Fibroblast of the aortic adventitia (primary cell): ENCODE data around the gene CORO7. TPM values are rescaled to one million over a fixed set of nuclear protein-coding genes. Genes with fewer than 3 reads are reported as not detected.

Experiments
- DNase-seq: peaks from one replicate; pipeline ENCODE4 v3.0.0-alpha.2; 2010; ENCODE audit warnings: low read depth
- H3K4me3 ChIP-seq: 2 replicates; pipeline ENCODE4 v1.5.1; 2011; ENCODE audit warnings: low read depth, mild to moderate bottlenecking, control low read depth, low read length, moderate library complexity
- CTCF ChIP-seq: IDR thresholded peaks from 2 replicates; pipeline ENCODE4 v1.5.1; 2011; ENCODE audit warnings: mild to moderate bottlenecking, low read length, control low read depth, inconsistent platforms; ENCODE audit not compliant: insufficient read depth
- total RNA-seq: library from RNA; depleted of rRNA; stranded (reverse); fragments of >200 nt; gene quantifications from 2 replicates; pipeline ENCODE4 v1.2.3, GENCODE V29; 2012; ENCODE audit warnings: low replicate concordance

CORO7 gene
- total RNA-seq, 1 donor, result 16.7 TPM

- no peak for TF ChIP-seq CTCF
- no peak for DNase-seq
- peak overlapping the region; percentile 75 for H3K4me3 ChIP-seq
Measured at GRCh38 chr16:4426722-4427372, 10.5 kb upstream of the CORO7 start.

GRCh38 chr16:4426021-4426684, 9.8 kb upstream of the CORO7 start:
- H3K4me3 ChIP-seq, result peak overlapping the region; percentile 75
- TF ChIP-seq CTCF, result no peak
- DNase-seq, result no peak

GRCh38 chr16:4425378-4426020, 9.1 kb upstream of the CORO7 start, which contains the start of gene DNAJA3:
DNAJA3 (plus strand) TSS chr16:4425868; CDS start chr16:4425882, 14 bp downstream.
- no peak for TF ChIP-seq CTCF
- DNase-seq, result peak; percentile 97
- H3K4me3 ChIP-seq, result peak within 1 kb of the TSS; percentile 75

- DNase-seq, result no peak
- TF ChIP-seq CTCF, result no peak
- H3K4me3 ChIP-seq, result no peak overlapping the region
Measured at GRCh38 chr16:4420505-4421105, 4.2 kb upstream of the CORO7 start.

- DNase-seq, result no peak
- H3K4me3 ChIP-seq, result no peak overlapping the region
- no peak for TF ChIP-seq CTCF
Measured at GRCh38 chr16:4419402-4419959, 3.1 kb upstream of the CORO7 start.

GRCh38 chr16:4415538-4416199, 727 bp downstream of the CORO7 start:
- peak overlapping the region; percentile 76 for H3K4me3 ChIP-seq
- no peak for DNase-seq
- peak; percentile 19 for TF ChIP-seq CTCF
